ENCODE results near the gene PDE10A. TPM values are rescaled to one million over a fixed set of nuclear protein-coding genes. Genes with fewer than 3 reads are reported as not detected.
A peak's percentile ranks its signal among the peaks of the same experiment; 100 is the strongest.

PDE10A gene
- total and polyA plus RNA-seq, 9 of the 15 experiments (the other 6 are each of a cell fraction or from before 2014, with no cell fraction given) = 0.04 TPM; not detected in 8

- Histone ChIP-seq H3K36me3 (ENCODE audit: control insufficient read depth, insufficient read depth, low read length) (no peaks in the 10 kb centered on the region), H3K27ac (ENCODE audit: extremely low read depth, low read depth, low read length) (no peak overlapping the region), H3K4me2 (ENCODE audit: insufficient read depth, low read length) (no peak overlapping the region), H3K9me3 (replicated peaks; ENCODE audit: control insufficient read depth, insufficient read depth, low read depth, low read length) (0 out of 2 replicates have a peak, but pooled peaks cover 2% of the 10 kb centered on the region), H4K20me1 (replicated peaks; ENCODE audit: control insufficient read depth, insufficient read depth, low read length) (no peaks in the 10 kb centered on the region), H3K4me1 (replicated peaks in 1 of 2; ENCODE audit: control insufficient read depth in 2 of 2, insufficient read depth in 2 of 2, low read length in 2 of 2) (no peaks in the 10 kb centered on the region), H3K27me3 (ENCODE audit: control insufficient read depth in 2 of 2, insufficient read depth in 2 of 2, low read length in 2 of 2) (no peaks in the 10 kb centered on the region), H3K9me1 (ENCODE audit: control insufficient read depth, insufficient read depth, low read length) (no peaks in the 10 kb centered on the region), H2AFZ (ENCODE audit: low read depth, low read length) (no peak overlapping the region), H3K9ac (ENCODE audit: insufficient read depth in 1 of 2, low read depth in 2 of 2, low read length in 2 of 2) (no peak overlapping the region), H3K4me3 (no peak overlapping the region), H3K79me2 (ENCODE audit: control insufficient read depth, insufficient read depth, low read length) (no peaks in the 10 kb centered on the region)
- in situ Hi-C loops (cut with MboI) = no loop called here
- intact Hi-C loops (cut with micrococcal nuclease) = loop anchor here (10.0 kb wide), 1 partner anchor 664 kb away; no protein-coding TSS in a partner anchor
- WGBS (ENCODE audit: insufficient coverage, low coverage, missing lambda C conversion rate) = 3% methylated on average over 2 of the region's 2 CpGs
- ATAC-seq (no peak), DNase-seq (ENCODE audit: extremely low read depth in 1 of 4, low spot score in 3 of 4) (no peak), FAIRE-seq (no peak)
- ChIA-PET CTCF (ENCODE audit: low intra/inter-chr PET ratio) (no interaction called here), POLR2A (no interaction called here)
- BruUV-seq (replicated peaks) = no TSS peak
- peak; percentile 34; the same call in 1 of the 2 replicates for TF ChIP-seq C11orf30 (IDR thresholded peaks at IDR 0.05; ENCODE audit: low read depth)
- no peak for TF ChIP-seq TCF3 (CRISPR knock-in tag; IDR thresholded peaks at IDR 0.05)
- peak; percentile 24; the same call in 1 of the 2 replicates for TF ChIP-seq MAFF (IDR thresholded peaks at IDR 0.05; ENCODE audit: low read length)
- 0 out of 2 replicates have a peak, but pooled peaks have one; percentile 28 for TF ChIP-seq MAFG (tag; conservative IDR thresholded peaks at IDR 0.05)
- no peak for TF ChIP-seq NCOR1 (IDR thresholded peaks at IDR 0.05)
- no peak for TF ChIP-seq HMGXB4 (CRISPR knock-in tag; IDR thresholded peaks at IDR 0.05)
- TF ChIP-seq ZNF316 (IDR thresholded peaks at IDR 0.05) = peak; percentile 60; the same call in 1 of the 2 replicates
- TF ChIP-seq SAP30 (IDR thresholded peaks at IDR 0.05; ENCODE audit: borderline replicate concordance, insufficient read depth, low read depth, low read length, poor library complexity, severe bottlenecking) = no peak
- no peak for TF ChIP-seq ZNF165 (CRISPR knock-in tag; IDR thresholded peaks at IDR 0.05; ENCODE audit: borderline replicate concordance)
- no peak for TF ChIP-seq U2AF2 (optimal IDR thresholded peaks at IDR 0.05; ENCODE audit: low read depth, low read length)
- no peak for TF ChIP-seq ZBTB49 (CRISPR knock-in tag; IDR thresholded peaks at IDR 0.05; ENCODE audit: borderline replicate concordance)
- TF ChIP-seq ZKSCAN1 (IDR thresholded peaks at IDR 0.05; ENCODE audit: low read depth, low read length) = no peak
Measured at GRCh38 chr6:165441181-165441580, 221.9 kb downstream of the PDE10A start.
